HG03196 (cell line): Measurements from ENCODE around the gene RNLS.
"Not testable (repeated sequence)": the region's sequence is repeated elsewhere in the genome, so short reads cannot be mapped to it uniquely, and the experiment has no call there.

Experiments
- ATAC-seq: cut with Tn5 transposase; IDR thresholded peaks from one replicate; pipeline ENCODE4 v1.9.1; 2021; ENCODE audit not compliant: unreplicated experiment

Gene RNLS

DNA sequence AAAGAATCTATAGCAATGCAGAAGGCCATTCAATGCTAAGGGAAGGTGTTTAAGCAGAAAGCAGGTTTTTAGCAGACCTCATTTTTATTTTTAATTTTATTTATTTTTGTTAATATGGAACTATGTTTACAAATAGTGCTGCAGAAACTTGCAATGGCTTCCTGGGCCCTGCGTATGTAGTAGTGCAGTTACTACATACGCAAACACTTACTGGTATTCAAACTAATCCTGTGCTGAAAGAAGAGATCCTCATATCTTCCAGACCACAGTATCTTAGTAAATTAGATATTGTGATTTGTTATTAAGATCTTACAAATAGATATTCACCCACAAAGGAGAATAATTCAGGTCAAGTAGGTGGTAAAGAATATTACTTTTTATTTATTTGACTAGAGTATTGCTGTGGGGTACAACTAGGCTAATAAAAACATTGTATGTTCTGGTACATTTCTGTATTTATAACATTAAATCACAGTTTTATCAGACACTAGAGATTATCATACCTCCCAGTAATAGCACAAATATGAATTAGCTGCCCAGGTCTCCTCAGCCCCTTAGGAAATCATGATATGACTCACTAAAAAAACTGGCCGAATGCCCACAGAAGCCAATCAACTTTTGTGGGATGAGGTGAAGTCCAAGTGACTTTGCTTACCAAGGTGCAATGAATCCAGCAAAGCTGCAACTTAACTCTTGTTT lies 57.6 kb downstream of the RNLS start:
- ATAC-seq = no peak

DNA sequence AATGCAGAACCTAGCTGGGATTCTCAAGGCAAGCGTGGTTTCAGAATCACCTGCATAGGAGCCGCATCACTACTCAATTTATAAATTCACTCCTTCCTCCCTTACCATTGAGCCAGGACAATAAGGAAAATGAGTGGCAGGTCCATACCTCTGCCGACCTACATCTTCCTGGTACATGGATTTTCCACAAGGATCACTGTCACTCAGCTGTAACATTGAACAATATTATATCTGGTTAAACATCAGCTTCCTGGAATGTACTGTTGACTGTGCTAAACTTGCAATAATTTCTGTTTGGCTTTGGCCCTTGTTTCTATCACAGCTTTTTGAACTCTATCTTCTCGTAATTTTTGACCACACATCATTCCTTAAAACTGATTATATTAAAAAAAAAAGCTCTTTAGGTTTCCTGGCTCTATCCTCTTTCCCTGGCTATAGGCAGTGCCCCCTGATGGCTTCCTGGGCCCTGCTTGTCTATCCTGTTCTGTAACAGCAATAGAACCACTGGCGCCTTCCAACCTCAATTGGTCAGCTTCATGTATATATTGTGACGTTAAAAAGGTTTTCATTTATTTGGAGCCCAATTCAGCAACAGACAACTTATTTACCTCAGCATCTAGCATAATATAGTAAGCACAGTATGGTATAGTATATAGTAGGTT lies 59.2 kb downstream of the RNLS start:
- no peak for ATAC-seq

DNA sequence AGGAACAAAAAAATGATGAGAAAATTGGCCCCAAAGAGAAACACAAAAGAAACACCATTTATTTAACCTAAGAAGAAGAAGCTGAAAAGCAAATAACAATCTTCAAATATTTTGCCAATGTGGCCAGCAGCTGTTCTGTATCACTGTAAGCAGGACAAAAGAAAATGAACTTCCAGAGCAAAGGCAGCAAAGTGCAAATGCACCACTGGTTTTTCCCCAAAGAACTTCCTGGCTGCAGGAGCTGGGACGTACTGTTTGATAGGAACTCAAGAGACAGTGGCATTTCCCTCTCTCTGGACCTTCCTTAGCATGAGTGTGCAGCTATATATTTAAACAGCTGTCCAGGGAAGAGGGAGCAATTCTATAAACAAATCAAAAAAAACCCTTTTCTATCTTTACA lies 60.4 kb downstream of the RNLS start:
- ATAC-seq = no peak

DNA sequence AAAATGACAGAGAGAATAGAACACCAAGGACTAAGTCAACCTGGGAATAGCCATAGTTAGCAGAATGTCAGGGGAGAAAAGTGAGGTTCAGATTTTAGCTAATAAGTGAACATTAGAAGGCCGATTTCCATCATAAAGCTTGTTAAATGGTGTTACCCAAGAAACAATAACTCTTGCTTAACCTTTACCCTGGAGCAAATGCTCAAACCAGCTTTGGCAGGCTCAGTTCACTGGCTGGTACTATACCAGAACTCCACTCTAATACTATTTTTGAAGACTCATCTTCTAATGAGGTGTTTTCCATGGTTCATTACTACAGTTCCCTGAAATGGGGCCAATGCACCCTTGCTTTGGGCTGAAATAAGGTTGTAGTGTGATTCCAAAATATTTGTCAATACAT lies 61.3 kb downstream of the RNLS start:
- ATAC-seq = no peak

DNA sequence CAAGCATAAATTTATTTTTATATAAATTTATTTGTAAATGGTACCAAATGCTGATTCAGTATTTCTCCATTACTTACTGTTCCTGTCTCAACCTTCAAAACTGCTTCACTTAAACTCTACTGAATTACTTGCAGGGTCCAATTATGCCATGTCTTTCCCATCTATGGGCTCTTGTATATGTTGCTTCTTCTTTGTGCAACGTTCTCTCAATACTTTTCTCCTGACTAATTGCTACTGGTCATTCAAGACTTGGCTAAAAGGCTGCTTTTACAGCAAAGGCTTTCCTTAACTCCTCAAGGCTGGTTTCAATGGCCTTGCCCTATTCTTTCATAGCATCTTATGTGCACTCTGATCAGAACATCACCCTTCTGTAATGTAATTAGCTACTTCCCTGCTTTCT lies 67.9 kb downstream of the RNLS start:
- ATAC-seq = no peak

DNA sequence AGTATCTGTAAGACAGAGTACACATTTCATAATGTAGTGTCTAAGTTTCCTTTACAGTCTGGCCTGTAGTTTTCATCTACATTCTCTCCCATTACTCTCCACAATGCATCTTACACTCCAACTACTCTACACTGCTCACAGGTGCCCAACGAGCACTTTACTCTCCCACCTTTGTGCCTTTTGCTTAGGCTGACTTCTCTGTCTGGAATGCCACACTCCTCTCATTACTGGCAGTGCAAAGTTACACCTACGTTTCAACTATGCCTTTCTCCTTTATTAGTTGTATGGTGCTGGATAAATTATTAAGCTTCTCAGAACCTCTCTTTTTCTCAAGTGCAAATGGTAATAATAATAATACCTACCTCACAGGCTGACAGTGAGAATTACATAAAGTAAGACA lies 70.5 kb downstream of the RNLS start:
- ATAC-seq = no peak

DNA sequence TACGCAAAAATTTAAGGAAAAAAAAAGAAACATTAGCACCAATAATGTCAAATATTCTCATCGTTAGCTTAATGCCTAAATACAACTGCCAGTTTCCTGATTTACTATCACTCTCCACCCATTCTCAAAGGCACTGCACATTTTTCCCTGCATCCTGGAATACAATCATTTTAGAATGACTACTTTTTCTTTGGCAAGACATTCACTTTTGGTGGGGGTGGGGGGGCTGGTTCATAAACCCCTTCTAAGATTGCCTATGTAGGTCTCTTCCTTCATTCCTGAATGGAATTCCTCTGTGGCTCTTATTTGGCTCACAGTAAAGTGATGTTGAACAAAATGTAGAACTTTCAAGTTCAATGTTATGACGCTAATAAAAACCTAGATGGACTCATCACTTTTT lies 74.3 kb downstream of the RNLS start:
- no peak for ATAC-seq

DNA sequence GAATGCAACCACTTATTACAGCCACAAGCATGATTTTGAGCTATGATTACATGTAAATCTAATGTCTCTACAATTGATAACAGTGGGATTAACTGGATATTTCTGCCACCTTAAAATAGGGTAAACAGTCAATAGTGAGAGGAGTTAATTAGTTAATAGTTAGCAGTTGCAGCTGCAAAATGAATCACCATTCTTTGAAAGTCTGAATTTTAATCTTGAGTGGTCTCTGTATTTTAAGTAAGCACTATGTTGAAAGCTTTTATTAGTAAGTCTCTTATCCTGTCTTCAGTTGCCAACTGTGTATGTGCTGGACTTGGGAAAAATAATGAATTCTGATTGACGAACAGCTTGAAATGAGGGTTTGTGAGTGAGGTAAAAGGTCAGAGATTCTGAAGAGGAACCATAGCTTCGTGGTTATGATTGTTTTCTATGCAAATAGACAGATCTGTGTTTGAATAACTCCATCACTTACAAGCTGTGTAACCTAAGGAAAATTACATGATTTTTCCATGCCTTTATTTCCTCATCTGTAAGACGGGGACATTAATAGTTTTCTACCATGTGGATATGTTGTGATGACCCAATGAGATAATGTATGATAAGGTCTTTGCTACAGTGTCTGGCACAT lies 75.2 kb downstream of the RNLS start:
- ATAC-seq = no peak

DNA sequence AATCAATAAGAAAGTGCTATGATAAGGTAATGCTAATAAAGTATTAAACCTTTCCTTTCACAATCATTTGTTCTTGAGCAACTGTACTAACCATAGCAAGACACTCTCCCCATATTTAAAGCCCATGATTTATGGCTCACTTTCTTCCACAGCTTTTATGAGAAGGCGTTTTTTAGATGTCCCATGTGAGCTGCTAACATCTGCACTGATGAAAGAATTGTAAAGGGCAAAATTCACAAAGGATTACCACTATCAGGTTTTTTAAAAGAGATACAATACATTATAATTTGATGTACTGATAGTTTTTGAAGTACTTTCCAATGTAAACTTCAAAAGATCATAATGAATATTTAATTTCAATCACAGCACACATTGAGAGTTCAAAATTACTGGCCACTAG lies 75.7 kb downstream of the RNLS start:
- no peak for ATAC-seq

DNA sequence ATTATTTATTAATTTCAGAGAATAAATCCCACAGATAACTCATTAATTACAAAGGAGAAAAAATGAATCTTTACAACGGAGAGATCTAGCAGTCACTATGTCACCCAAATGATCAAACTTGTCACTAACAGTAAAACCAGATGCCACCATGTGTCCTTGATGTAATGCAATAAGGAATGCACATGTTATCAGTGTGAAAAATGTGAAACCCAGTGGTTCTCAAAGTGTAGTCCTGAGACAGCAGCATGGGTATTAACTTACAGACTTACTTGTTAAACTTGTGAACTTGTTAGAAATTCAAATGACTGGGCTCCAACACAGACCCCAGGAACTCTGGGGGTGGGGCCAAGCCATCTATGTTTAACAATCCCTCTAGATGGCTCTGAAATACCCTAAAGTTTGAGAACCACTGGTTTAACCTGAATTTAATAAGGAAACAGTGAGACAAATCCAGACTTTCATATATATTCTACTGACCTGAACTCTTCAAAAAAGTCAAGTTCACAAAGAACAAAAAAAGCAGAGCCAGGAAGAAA lies 77.4 kb downstream of the RNLS start:
- ATAC-seq = no peak

DNA sequence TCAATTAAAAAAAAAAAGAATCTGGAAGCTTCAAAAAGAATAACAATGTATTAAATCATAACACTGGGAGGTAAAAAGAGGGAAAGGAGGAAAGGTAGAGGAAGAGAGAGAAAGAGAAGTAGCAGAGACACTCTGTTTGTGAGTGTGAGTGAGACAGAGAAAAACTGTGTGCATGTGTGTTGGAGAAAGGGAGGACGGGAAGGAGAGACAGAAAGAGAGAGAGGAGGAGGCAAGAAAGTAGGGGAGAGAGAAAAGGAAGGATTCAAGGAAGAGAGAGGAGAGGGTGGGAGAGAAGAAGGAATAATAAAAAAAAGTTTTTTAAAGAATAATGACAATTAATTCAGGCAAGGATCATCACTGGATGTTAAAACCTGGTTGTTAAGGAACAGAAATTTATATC lies 77.9 kb downstream of the RNLS start:
- no peak for ATAC-seq

DNA sequence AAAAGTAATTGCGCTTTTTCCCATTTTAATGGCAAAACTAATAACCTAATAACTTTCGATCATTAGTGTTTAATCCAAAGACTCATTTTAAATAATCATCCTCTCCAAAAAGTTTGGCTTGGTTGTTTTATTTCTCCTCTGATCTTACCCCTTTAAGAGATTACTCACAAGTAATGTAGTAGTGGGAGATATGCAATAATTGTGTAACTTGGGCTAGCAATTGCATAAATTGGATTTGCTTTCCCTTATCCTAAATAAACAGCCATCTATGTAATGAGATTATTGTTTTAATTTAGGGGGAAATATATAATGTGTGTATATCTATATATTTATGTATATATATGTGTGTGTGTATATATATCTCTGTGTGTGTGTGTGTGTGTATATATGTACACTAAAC lies 82.5 kb downstream of the RNLS start:
- ATAC-seq = no peak

DNA sequence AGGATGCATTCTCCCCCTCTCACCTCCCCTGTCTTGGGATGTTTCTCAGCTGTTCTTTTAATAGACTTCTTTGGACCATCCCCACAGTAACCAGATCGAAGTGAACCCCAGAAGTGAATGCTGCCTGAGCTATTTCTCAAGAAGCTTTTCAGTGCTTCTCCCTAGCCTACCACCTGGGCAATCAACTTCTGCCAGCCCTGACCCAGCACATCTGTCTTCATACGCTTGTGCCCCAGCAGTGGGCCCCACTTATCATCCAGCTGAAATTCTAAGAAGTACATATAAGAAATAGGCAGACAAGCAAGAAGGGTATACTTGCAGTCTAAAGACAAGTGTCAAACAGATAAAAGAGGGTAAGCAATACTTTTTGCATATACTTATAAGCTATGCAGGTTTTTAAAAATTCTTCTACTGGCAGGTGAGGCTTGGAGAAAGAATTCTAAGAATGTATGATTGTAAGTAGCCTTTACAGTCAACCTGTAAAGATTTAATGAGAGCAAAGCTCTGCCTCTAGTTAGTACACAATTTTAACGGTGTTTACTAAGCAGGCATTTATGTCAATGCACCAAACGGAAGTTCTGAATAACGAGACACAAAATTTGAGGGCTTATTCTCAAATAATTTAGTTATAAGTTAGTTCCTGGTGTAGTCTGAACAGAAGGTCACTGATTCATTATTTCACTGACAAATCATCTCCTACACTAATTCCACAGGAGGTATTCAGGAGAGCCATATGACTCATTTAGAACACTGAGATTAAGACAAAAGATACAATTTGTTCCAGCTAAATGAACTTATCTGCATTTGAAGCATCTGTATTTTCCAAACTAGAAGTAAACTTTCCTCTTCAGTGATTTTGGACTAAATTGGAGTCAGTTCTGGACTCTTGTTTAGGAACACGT lies 83.3 kb downstream of the RNLS start:
- no peak for ATAC-seq

DNA sequence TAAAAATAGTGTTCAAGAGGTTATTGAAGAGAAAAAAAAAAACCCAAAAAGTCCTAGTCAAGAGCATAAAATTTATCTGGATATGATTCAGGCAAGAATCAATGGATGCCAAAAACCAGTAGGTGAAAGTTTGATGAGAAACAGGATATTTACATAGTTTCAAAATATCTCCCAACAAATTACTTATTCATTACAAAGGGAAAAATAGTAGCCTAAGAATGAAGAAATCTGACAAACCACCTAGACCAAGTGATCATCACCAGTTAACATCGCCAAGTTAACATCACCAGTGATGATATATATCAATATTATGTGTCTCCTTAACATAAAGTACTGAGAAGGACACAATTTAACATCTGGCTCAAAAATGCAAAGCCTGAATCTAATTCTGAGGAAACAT lies 85.2 kb downstream of the RNLS start:
- no peak for ATAC-seq

DNA sequence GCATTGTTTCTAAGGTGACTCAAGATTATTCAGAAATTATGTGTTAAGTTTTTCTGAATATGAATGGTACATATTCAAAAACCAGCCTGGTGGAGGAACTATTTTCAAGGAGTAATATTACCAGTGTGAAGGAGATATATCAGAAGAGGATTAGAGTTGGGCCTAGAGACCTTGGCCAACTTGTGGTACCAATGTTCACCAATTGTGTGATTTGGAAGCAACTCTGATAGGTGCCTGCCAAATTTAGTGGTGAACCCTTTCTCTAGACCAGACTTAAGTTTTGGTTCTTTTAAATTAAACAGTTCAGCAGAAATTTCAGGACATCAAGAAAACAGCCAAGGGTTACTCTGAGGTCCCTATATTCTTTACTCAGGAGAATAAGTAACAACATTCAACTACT lies 88.6 kb downstream of the RNLS start:
- ATAC-seq = no peak

DNA sequence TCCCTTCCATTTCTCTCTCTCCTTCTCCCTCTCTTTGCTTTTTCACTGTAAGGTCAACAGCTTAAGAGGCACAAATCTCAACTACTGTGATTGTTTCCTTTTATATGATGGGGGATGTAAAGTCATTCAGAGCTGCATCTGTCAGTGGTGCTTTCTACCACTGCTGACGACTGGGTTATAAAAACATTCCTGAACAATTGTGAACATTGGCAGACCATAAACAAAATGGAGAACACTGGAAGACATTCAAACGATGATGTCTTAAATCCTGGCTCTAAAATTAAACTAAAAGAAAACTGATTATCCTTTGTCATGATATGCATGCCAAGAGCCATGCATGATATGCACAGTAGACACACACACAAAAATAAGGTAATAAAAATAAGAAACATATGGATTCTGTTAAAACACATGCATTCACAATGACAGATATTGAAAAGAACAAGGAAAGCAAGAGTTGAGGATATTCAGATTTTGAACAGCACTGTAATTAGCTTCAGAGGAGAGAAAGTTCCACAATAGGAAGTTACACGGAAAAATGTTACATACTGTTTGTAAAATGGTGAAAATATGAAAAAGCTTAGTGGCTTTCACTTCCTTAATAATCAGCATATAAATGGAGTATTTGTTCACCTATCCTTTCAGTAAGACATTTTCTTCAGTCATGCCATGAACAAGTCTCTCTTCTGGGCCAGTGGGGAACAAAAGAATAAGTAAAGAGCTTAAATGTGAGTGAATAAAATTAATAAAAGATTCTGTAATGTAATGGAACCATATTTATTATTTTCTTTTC lies 89.2 kb downstream of the RNLS start:
- ATAC-seq = no peak

DNA sequence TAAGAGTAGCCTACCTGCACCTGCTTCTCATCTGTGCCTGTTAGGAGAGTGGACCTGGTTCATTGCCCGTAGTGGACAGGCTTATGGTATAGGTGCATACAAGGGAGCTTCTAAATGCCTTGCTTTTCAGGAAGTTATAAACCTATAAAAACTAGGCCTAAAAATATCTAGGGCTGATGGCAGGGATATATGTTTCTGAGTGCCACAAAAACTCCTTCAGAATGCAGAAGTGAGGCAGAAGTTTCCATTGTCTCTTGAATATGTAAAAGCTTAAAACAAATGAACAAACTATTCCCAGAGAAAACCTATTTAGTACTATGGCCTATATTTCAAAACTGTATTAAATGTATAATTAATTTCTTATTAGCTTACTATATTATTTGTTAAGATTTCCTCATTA lies 91.8 kb downstream of the RNLS start:
- ATAC-seq = no peak

DNA sequence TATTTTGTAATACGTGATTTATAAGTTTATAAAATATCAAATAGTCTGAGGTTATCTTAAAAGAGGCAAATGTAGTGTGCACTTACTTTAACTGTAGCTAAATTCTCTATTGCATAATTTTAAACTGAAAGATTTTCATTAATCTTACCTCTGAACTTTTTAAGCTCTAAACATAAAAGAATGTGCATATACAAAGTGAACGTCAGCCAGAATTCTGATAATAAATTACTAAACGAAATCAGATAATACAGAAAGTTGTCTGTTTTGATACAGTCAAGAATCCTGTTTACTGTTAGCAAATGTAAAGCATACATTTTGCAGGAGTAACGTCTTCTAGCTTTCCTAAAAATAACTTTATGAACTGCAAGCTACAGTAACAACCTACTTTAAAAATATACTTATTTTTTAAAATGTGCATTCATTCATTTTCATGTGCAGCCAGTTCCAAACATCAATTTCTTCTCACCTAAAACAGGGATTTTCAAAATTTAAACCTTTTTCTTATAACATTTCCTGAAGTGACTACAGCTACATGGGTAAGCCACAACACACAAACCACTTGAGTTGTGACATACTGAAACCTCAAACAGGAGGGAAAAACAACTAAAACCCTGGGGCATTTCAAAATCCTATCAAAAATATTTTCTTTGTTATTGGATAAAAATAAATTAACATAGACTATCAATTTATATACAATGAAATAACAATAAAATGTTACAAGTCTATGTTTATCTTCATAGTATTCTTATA lies 92.7 kb downstream of the RNLS start:
- no peak for ATAC-seq

DNA sequence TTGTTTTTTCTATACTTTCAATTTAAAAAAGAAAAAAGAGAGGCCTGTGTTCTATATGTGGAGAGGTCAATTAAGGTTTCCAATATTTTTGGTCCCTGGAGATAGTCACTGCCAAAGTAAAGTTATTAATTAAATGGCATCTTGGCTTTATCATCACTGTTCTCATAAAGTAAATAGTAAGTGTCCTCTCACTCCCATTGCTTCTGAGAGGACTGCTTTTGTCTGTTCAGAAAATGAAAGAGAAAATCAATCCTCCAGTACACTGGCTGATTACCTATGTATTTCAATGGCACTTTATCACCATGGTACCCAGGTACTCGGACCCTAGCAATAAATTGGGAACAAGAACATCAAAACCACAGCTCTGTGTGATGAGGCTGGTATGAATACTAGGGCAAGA lies 94.0 kb downstream of the RNLS start:
- ATAC-seq = no peak

DNA sequence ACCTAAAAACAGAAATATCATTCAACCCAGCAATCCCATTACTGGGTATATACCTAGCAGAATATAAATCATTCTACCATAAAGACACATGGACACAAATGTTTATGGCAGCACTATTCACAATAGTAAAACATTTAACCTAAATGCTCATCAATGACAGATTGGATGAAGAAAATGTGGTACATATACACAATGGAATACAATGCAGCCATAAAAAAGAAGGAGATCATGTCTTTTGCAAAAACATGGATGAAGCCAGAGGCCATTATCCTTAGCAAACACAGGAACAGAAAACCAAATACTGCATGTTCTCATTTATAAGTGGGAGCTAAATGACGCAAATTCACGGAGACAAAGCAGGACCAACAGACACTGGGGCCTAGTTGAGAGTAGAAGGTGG lies 96.3 kb downstream of the RNLS start:
- not testable (repeated sequence) for ATAC-seq
